HG03354 (cell line): ENCODE measurements around the gene SDK1.

Source experiments
- ATAC-seq: cut with Tn5 transposase; IDR thresholded peaks from one replicate; pipeline ENCODE4 v1.9.1; 2021; ENCODE audit warnings: mild to moderate bottlenecking; ENCODE audit not compliant: unreplicated experiment, poor library complexity, severe bottlenecking

The SDK1 gene

DNA sequence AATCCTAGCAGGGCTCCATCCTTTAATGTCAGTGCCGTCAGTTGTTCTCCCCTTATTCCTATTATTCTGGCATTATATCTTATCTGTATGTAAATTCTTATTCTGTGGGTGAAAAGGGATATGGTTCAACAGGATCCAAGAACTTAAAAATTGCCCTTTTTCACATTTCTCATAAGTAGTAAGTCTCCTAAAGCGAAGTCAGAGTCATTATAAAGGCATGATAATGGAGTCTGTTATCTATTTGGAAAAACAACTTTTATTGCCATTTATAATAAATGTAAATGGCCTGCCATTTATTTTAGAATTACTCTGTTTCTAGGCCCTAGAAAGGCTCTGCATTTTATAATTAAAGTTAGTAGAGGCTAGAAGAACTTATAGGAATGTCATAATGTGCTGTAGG is 31.3 kb downstream of the SDK1 start:
- no peak for ATAC-seq

DNA sequence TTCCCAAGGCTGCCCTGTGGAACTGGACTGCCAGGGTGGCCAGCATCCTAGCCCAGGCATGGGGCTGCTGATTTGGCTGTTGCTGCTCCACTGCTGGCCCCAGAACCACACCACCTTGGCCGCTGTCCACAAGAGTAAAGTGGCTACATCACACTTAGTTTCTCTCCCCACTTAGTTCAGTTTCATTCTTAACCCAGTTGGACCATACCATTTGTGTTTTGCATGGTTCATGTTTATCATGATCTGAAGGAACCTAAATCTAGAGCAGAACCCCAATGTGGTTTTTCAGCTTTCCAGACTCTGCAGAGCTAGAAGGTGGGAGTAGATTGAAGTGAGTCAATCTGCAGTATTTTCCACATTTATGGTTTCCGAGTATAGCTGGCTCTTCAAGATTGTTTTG is 32.8 kb downstream of the SDK1 start:
- ATAC-seq, result no peak

GRCh38 chr7:3336042-3336665 is 35.1 kb downstream of the SDK1 start:
- ATAC-seq, result no peak

- no peak for ATAC-seq
Observed at GRCh38 chr7:3338161-3338560, 37.1 kb downstream of the SDK1 start.

- ATAC-seq, result no peak
Observed at GRCh38 chr7:3345699-3346481, 44.8 kb downstream of the SDK1 start.

GRCh38 chr7:3349126-3349525 is 48.1 kb downstream of the SDK1 start:
- ATAC-seq, result no peak

GRCh38 chr7:3356173-3356572 is 55.1 kb downstream of the SDK1 start:
- ATAC-seq, result no peak

GRCh38 chr7:3358991-3359390 is 57.9 kb downstream of the SDK1 start:
- ATAC-seq, result no peak

GRCh38 chr7:3367261-3367660 is 66.2 kb downstream of the SDK1 start:
- no peak for ATAC-seq

DNA sequence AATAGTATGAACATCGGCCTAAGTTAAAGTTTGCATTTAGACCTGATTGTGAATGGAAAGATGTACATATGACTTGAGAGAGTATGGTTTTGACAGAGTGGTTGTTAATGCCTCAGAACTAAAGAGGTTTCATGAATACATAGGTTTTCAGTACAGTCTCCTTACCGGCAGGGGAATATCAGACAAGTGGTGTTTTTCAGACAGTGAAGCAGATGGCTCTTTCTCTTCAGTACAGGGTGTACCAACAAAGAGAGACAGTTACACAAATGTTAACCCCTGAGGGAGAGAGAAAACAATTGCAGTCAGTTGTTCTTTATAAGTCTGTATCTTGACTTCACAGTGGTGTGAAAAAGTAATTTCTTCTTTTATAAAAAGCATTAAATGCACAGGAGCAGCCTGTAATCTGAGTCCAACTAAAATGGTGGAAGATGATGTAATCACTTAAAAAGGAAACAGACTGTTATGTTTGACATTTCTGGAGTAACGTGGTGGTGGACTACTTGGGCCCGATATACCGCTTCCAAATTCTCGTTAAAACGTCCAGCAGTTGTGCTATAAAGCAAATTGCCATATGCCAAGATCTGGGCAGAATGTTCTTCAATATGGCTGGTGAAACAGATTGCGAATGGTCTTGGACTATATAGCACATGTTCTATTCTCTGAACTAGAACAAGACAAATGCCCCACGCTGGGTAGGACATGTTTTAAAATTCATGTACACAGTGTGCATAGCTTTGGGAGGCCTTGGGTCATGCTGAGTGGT is 69.2 kb downstream of the SDK1 start:
- no peak for ATAC-seq

GRCh38 chr7:3370921-3371320 is 69.9 kb downstream of the SDK1 start:
- no peak for ATAC-seq

- no peak for ATAC-seq
Observed at GRCh38 chr7:3371601-3372000, 70.5 kb downstream of the SDK1 start.

GRCh38 chr7:3374239-3374638 is 73.2 kb downstream of the SDK1 start:
- no peak for ATAC-seq

- ATAC-seq, result no peak
Observed at GRCh38 chr7:3378390-3379150, 77.5 kb downstream of the SDK1 start.

DNA sequence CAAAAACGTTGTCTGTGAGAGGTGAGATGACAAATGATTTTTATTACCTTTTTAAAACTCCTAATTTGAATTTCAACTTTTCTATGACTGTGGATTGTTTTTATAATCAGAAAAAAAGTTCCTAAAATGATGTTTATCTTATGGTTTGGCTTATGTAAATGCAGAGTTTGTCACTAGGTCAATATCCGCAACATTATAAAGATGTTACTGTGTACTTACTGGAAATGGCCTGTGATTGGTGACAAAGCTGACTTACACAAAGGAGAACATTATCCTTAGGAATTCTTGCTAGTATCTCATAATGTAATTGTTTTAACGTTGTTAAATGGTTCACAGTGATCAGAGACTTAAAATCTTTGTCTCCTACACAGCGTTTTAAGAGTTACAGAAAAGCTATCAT is 79.0 kb downstream of the SDK1 start:
- ATAC-seq, result no peak

- ATAC-seq, result no peak
Observed at GRCh38 chr7:3380886-3381685, 80.0 kb downstream of the SDK1 start.

GRCh38 chr7:3386423-3387190 is 85.6 kb downstream of the SDK1 start:
- no peak for ATAC-seq

- ATAC-seq, result no peak
Observed at GRCh38 chr7:3393862-3394261, 92.8 kb downstream of the SDK1 start.

- no peak for ATAC-seq
Observed at GRCh38 chr7:3397324-3397723, 96.3 kb downstream of the SDK1 start.
